Stimulated activated CD4-positive, alpha-beta T cell treated with anti-CD3 and anti-CD28 coated beads, Interleukin-1b, Interleukin-23, amount 100 ng/mL, for 4 hours (primary cell): Measurements from ENCODE around the gene CST3.
"Not testable (repeated sequence)": the region's sequence is repeated elsewhere in the genome, so short reads cannot be mapped to it uniquely, and the experiment has no call there.

Experiments
- DNase-seq, 2 donors: peaks; one replicate each; pipeline ENCODE4 v3.0.0-alpha.2; 2020; ENCODE audit warnings: low read depth in 2 of 2

The CST3 gene

DNA sequence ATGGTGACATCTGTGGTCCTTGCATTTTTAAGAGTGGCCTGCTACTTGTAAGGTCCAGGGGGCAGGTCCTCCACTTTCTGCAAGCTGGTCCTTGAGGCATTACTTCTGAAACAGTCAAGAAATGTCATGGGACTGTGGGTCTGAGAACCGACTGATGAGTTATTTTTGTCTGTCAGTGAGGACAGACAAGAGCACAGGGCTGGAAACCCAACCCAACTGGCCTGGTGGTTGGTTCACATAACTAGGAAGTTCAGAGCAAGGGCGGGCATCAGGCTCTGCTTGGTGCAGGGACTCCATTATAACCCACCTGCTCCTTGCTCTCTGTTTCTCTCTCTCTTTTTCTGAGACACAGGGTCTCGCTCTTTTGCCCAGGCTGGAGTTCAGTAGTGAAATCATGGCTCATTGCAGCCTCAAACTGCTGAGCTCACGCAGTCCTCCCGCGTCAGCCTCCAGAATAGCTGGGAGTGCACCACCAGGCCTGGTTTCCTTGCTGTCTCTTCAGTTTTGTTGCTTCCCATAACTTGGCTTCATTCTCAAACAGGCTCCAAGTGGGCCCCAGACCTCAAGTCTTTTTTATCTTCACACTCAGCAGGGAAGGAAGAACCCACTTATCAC is 9.2 kb downstream of the CST3 start:
- no peak for DNase-seq

DNA sequence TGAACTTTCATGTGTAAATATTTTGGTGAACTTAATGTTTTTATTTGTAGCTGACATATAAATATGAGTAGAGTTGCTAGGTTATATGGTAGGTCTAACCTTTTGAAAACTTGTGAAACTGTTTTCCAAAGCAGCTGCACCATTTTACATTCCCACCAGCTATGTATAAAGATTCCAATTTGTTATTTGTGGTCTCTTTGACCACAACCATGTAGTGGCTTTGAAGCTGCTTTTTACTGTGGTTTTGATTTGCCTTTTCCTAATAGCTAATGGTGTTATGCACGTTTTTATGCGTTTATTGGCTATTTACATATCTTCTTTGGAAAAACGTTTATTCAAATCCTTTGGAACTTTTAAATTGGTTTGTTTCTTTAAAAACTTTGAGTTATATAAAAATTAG is 10.3 kb downstream of the CST3 start:
- DNase-seq = no peak

DNA sequence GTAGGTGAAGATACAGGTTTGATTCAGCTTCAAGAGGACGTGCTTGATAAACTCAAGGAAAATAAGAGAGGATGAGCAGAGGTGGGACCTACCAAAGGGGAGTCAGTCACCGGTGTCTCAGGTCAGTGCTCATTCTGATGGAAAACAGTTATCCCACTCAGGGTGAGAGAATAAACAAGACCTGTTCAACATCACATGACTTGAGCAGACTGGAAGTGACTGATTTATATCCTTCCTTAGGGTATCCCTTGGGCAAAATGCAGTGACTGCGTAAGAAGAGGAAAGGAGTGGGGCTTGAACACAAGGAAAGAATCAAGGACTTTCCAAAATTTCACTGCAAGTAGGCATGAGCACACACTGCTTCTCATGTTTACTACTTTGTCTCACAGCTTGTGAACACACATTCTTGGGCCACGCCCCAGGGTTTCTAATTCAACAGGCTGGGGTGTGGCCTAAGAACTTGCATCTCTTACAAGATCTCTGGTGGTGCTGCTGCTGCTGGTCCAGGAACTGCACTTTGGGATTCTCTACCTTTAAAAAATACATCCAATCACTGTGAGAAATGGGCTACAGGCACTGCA is 11.6 kb downstream of the CST3 start:
- DNase-seq = no peak

DNA sequence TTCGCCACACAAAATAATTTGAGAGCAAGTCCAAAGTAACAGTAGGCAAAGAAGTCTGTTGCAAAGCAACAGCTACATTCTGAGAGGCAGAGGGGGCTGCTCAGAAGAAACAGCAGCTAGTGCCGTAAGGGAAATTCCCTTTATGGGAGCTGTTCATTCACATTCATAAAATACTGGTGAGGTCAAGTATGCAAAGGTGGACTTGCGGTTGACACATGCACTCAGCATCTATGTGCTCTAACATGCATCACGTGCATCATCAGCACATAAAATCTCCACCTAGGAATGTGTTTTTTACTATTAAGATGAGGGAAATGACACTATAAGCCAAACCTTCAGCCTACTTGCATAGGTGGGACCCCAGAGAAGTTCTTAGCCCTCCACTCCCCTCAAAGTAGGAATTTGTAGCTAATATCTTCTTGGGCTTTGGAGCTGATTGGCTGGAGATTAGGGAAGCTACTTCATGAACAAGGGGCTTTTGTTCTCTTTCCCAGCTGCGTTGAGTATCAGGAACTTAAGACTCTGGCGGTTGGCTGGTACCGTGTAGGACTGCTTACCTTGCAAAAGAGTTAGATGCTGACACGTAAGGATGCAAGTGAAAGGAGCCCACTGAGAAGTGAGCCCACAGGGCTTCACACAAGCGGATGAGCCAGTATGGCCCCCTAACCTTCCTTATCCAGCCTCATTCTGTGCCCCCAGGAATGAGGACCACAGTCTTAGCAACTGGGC is 12.4 kb downstream of the CST3 start:
- no peak for DNase-seq

DNA sequence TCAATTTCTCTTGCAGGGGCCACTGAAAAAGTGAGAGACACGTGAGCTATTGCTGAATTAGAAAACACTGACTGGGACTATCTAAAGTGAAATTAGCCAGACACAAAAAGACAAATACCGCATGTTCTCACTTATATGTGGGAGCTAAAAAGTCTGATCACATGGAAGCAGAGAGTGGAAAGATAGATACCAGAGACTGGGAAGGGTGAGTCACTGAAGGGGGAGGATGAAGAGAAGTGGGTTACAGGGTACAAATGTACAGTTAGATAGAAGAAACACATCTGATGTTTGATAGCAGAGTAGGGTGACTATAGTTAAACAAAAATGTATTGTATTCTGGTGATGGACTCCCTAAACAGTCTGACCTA is 13.4 kb downstream of the CST3 start:
- no peak for DNase-seq

DNA sequence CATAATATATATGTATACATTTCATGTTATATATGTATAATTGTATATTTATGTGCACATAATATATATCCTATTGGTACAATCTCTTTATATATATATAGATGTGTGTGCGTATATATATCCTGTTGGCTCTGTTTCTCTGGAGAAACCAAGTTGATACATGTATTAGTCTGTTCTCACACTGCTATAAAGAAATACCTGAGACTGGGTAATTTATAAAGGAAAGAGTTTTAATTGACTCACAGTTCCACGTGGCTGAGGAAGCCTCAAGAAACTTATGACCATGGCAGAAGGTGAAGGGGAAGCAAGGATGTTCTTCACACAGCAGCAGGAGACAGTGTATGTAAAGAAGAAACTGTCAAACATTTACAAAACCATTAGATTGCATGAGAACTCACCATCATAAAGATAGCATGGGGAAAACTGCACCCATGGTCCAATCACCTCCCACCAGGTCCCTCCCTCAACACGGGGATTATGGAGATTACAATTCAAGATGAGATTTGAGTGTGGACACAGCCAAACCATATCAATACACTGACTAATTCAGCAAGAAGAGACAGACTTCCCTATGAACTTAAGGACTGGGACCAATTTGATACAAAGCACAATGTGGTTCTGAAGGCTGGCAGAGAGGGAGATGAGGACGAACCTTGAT is 14.0 kb downstream of the CST3 start:
- no peak for DNase-seq

DNA sequence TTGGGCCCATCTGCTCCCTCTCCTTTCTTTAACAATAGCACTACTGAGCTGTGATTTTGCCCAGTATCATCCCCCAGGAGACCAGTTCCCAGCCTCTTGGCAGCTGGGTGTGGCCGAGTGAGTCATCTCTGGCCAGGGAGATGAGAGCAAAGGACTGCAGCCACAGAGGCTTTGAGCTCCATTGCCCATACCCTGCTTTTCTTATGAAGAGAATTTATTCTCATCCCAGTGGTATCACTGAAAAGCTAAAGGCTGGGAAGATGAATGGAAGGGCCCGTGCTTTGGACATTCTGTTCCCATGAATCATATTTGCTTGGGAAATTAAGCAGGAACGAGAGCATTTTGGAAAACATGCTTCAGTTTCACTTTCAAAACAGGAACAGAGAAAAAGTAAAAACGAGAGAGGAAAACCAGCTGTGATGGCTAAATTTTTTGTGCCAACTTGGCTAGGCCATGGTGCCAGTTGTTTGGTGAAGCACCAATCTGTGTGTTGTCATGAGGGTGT is 14.9 kb downstream of the CST3 start:
- DNase-seq = no peak

GRCh38 chr20:23622401-23622800 is 15.4 kb downstream of the CST3 start:
- DNase-seq = not testable (repeated sequence)

DNA sequence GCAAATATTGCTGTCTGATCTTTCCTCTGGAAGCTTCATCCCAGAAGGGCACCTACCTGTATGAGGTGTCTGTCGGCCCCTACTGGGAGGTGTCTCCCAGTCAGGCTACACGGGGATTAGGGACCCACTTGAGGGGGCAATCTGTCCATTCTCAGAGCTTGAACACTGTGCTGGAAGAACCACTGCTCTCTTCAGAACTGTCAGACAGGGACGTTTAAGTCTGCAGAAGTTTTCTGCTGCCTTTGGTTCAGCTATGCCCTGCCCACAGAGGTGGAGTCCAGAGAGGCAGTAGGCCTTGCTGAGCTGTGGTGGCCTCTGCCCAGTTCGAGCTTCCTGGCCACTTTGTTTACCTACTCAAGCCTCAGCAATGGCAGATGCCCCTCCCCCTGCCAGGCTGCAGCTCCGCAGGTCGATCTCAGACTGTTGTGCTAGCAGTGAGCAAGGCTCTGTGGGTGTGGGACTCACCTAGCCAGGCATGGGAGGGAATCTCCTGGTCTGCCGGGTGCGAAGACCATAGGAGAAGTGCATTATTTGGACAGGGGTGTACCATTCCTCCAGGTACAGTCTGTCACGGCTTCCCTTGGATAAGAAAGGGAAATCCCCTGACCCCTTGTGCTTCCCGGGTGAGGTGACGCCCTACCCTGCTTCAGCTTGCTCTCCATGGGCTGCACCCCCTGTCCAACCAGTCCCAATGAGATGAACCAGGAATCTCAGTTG is 16.9 kb downstream of the CST3 start:
- DNase-seq = not testable (repeated sequence)

- no peak for DNase-seq
These were observed 23.6 kb downstream of the CST3 start for GRCh38 chr20:23614163-23614562.

- DNase-seq = no peak
These were observed 24.1 kb downstream of the CST3 start for GRCh38 chr20:23613676-23614075.

DNA sequence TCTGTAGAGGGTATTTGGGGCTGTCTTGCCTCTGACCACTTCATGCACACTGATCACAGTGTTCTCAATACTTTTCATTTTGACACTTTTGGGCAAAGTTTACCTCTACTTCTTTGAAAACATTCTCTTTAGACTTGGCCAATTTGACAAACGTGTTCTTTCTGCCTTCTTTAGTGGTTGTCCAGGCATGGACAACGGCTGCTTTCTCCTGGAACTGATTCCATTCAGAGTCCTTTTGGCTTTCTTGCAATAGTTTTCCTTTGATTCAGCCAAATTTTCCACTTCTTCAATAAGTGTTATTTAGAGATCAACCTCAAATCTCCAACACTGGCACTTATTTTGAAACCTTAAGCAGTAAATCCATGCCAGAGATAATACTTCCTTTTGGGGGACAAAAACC is 25.4 kb downstream of the CST3 start:
- DNase-seq = no peak

- DNase-seq = no peak
These were observed 28.2 kb downstream of the CST3 start for GRCh38 chr20:23609486-23610109.

- DNase-seq = no peak
These were observed 29.4 kb downstream of the CST3 start for GRCh38 chr20:23608251-23608846.

DNA sequence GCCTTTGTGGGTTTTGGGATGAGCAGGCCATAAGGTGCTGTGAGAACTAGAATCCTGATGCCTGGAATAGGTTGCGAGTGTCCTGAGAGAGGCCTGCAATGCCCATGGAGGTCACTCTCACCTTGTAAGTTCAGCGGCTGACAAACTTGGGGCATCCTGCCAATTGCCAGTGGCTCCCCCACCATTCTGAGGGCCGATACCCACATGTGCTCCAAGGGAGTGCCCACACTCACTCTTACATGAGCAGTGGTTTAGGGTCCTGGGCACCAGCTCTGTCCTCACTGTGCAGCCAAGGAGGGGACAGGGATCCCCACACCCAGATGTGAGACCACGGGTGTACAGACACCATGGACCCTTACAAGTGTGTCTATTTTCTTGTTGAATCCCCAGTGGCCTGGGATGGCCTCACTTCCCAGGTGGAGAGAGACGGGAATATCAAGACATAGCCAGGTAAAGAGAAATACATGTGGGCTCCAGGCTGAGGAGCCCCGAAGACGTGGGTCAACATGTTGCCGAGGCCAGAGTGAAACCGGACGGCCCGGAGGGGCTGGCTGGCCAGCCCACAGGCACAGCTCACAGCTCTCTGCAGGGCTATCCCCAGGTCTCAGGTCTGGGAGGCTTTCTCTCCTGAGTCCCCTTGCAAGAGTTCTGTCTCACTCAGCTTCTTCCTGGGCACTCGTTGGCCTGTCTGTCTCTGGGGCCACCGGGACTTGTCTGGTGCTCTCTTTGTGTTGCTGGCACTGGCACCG is 30.1 kb downstream of the CST3 start:
- DNase-seq = no peak

DNA sequence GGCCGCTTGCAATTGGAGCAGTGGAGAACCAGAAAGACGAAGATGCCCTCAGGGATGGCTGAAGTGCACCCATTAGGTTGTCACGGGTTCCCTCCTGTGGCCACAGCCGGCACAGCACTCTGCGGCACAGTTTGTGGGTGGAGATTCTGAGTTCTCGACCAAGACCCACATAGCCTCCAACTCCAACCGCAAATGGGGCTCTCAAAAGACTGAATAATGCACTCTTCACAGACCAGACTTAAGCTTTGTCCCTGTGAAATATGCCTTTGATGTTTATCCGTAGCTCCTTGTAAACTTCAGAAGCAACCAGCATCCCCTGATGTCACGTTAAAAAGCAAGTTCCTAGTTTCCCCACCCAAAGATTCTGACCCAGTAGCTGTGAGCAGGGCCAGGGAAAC is 31.1 kb downstream of the CST3 start:
- peak; percentile 34 to 49 for DNase-seq

DNA sequence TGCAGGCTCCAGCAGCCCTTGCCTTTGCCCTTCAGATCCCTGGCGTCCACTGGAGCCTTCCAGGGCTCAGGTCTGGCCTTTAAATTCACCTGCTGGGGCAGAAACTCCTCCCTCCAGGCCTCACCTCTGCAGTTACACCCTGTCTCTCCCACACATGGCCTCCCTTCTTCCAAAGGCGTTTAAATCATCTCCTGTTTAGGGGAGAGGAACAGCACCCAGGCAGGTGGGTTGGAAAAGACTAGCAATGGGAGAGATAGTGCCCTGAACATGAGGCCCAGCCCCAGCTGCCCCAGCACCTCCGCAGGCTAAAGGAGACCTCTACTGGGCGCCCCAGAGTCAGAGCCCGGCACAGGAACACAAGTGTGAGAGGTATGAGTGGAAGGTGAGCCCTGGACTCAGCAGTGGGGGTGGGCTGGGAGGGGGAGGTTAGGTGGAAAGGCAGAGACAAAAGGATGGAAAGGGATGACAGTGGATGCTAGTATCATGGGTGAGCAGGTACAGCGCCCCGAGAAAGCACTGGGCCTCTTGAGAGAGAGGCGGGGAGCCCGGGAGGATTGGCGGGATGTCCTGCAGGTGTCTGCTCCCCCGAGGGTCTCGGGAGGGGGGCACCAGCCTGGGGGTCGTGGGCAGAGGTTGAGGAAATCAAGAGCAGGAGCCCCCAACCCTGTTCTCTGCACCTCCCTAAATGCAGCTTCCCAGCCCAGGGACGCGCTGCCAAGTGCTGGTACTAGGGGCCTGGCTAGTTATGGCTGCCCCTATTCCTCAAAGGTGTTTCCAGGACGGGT is 31.7 kb downstream of the CST3 start, which contains the start of gene CST9:
Gene CST9, minus strand, starts transcription at position 51 of the 785 bp plus-strand sequence. CDS start 53 bp downstream, outside the sequence.
- DNase-seq = no peak

DNA sequence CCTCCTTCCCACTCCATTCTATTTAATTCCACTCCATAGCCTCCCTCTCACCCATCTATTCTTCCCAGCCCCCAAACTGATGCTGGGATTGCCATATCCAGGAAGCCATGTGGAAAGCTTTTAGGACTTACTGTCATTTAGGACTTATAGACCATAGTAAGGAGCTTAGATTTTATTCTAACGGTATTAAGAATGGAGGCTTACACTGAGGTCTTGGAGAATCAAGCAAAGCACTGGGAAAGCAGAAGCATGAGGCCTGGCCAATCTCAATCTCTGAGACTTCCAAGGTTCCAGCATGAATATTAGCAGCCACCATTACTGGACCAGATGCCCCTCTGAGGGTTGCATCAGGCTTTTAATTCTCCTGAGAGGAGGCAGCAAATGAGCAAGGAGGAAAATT is 33.4 kb downstream of the CST3 start:
- DNase-seq = no peak

DNA sequence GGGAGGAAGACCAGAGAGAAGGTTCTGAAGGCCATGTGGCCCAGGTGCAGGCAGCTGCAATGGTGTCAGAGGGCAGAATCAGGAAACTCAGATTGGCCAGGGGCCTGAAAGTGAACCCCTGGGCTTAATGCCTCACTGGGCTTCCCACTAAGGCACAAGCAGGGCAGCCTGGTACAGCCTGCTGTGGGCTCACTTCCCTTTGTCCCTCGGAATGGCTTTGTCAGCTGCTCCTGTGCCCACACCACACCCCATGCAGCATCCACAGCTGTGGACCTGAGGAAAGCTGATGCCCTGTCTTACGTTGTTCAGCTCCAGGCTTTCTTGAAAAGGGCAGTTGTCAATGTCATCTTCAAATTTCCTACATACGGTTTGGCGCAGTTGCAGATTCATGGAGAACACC is 34.4 kb downstream of the CST3 start:
- DNase-seq = no peak
